GM19025 (cell line): ENCODE results near the gene ASB12.
"Not testable (repeated sequence)": the region's sequence is repeated elsewhere in the genome, so short reads cannot be mapped to it uniquely, and the experiment has no call there.

Experiments used
- ATAC-seq: cut with Tn5 transposase; IDR thresholded peaks from one replicate; pipeline ENCODE4 v1.9.1; 2021; ENCODE audit warnings: mild to moderate bottlenecking, low read depth, moderate library complexity; ENCODE audit not compliant: unreplicated experiment

Gene ASB12

GRCh38 chrX:64230123-64230970, at the start of gene ASB12:
ASB12 (minus strand) TSS chrX:64230607; CDS start chrX:64225650, 4,957 bp downstream.
- ATAC-seq: no peak

GRCh38 chrX:64265265-64265664, 34.9 kb upstream of the ASB12 start:
- no peak for ATAC-seq

- no peak for ATAC-seq
Measured at GRCh38 chrX:64229154-64229553, 1.3 kb downstream of the ASB12 start.

- no peak for ATAC-seq
Measured at GRCh38 chrX:64218023-64218422, 12.4 kb downstream of the ASB12 start.

GRCh38 chrX:64213989-64214388, 16.4 kb downstream of the ASB12 start:
- ATAC-seq: not testable (repeated sequence)

GRCh38 chrX:64206556-64207162, 23.7 kb downstream of the ASB12 start:
- no peak for ATAC-seq

- ATAC-seq: peak; percentile 90
Measured at GRCh38 chrX:64205735-64206501, 24.5 kb downstream of the ASB12 start.

GRCh38 chrX:64205441-64205734, 25.0 kb downstream of the ASB12 start, which contains the start of gene AMER1:
AMER1 (minus strand) TSS chrX:64205708; CDS start chrX:64193286, 12,422 bp downstream.
- ATAC-seq: peak; percentile 33

GRCh38 chrX:64204701-64205440, 25.5 kb downstream of the ASB12 start:
- ATAC-seq: no peak

GRCh38 chrX:64204252-64204651, 26.2 kb downstream of the ASB12 start:
- ATAC-seq: no peak

GRCh38 chrX:64202808-64203325, 27.5 kb downstream of the ASB12 start:
- no peak for ATAC-seq

- ATAC-seq: no peak
Measured at GRCh38 chrX:64198036-64198435, 32.4 kb downstream of the ASB12 start.

GRCh38 chrX:64196606-64197005, 33.8 kb downstream of the ASB12 start:
- ATAC-seq: no peak

- no peak for ATAC-seq
Measured at GRCh38 chrX:64195862-64196261, 34.5 kb downstream of the ASB12 start.

GRCh38 chrX:64192673-64193072, 37.7 kb downstream of the ASB12 start:
- ATAC-seq: no peak

GRCh38 chrX:64192040-64192439, 38.4 kb downstream of the ASB12 start:
- ATAC-seq: no peak

GRCh38 chrX:64191281-64192010, 39.0 kb downstream of the ASB12 start:
- ATAC-seq: no peak

GRCh38 chrX:64190136-64190740, 40.2 kb downstream of the ASB12 start:
- no peak for ATAC-seq

GRCh38 chrX:64188901-64189300, 41.5 kb downstream of the ASB12 start:
- ATAC-seq: no peak
